Panc1 (cell line): Measurements from ENCODE around the gene SLC31A2. TPM values are rescaled to one million over a fixed set of nuclear protein-coding genes. Genes with fewer than 3 reads are reported as not detected.

ENCODE experiments used
- ATAC-seq: fragments of 200-7000 bp; cut with Tn5 transposase; 2 replicates; pipeline ENCODE4 v1.9.1; 2020; ENCODE audit warnings: mild to moderate bottlenecking, moderate library complexity
- BruUV-seq: library from RNA; stranded (reverse); fragments of 400-500 nt; replicated peaks from 2 replicates; lab custom pipeline; 2021; lab: Mats Ljungman, UMichigan
- CTCF ChIA-PET: fragments of 300-600 bp; sonication (Branson Sonifier 250); formaldehyde crosslinking; loops from one replicate; lab custom pipeline; 2022; ENCODE audit warnings: antibody characterized with exemption; lab: Charles Lee
- POLR2A ChIA-PET: fragments of 300-600 bp; sonication (Branson Sonifier 250); formaldehyde crosslinking; loops from one replicate; lab custom pipeline; 2022; ENCODE audit warnings: antibody characterized with exemption; lab: Charles Lee
- DNase-seq: peaks from one replicate; pipeline ENCODE4 v3.0.0-alpha.2; 2010; ENCODE audit warnings: low read depth, low spot score
- H3K27ac ChIP-seq: 2 replicates; pipeline ENCODE4 v1.5.1; 2011; ENCODE audit warnings: mild to moderate bottlenecking, low read length, inconsistent platforms
- H3K27me3 ChIP-seq: fragments of 200-500 bp; sonication (Bioruptor generic); 2 replicates; pipeline ENCODE4 v1.6.0; 2014; ENCODE audit warnings: low read length, inconsistent platforms; ENCODE audit not compliant: control insufficient read depth, insufficient read depth
- H3K36me3 ChIP-seq: fragments of 200-500 bp; sonication (Bioruptor generic); 2 replicates; pipeline ENCODE4 v1.5.1; 2014; ENCODE audit warnings: inconsistent platforms, mild to moderate bottlenecking, low read length, moderate library complexity; ENCODE audit not compliant: control insufficient read depth, insufficient read depth
- H3K4me1 ChIP-seq: 2 replicates; pipeline ENCODE4 v1.5.1; 2011; ENCODE audit warnings: inconsistent platforms, mild to moderate bottlenecking, low read length, moderate library complexity; ENCODE audit not compliant: control insufficient read depth, insufficient read depth
- H3K4me3 ChIP-seq, 2 experiments: 2 replicates each; pipeline ENCODE4 v1.5.1; 2011 to 2012; ENCODE audit warnings: low read depth in 2 of 2, low read length in 2 of 2, mild to moderate bottlenecking in 2 of 2, inconsistent platforms in 1 of 2, moderate library complexity in 1 of 2
- H3K9me3 ChIP-seq: fragments of 200-500 bp; sonication (Bioruptor generic); 2 replicates; pipeline ENCODE4 v1.5.1; 2014; ENCODE audit warnings: low read depth, mild to moderate bottlenecking, inconsistent platforms, low read length, moderate library complexity; ENCODE audit not compliant: control insufficient read depth, insufficient read depth
- POLR2AphosphoS5 ChIP-seq: IDR thresholded peaks from 2 replicates; pipeline ENCODE4 v1.6.1; 2012; ENCODE audit warnings: mild to moderate bottlenecking, low read depth, low read length, moderate library complexity
- SIN3A ChIP-seq: IDR thresholded peaks from 2 replicates; pipeline ENCODE4 v1.6.1; 2012; ENCODE audit warnings: low read depth, mild to moderate bottlenecking, low read length, moderate library complexity, borderline replicate concordance; ENCODE audit not compliant: insufficient read depth
- TCF7L2 ChIP-seq: IDR thresholded peaks from 2 replicates; pipeline ENCODE4 v1.6.1; 2011; ENCODE audit warnings: mild to moderate bottlenecking, low read depth, low read length, inconsistent platforms
- in situ Hi-C: cut with HindIII; loops from 2 replicates; pipeline ENCODE4 v1.10.0; 2016; ENCODE audit warnings: low sequenced_read_pairs, low pct_unique_long_range_greater_than_20kb
- intact Hi-C: fragments of 100-400 bp; cut with micrococcal nuclease; formaldehyde crosslinking; loops from one replicate; pipeline ENCODE4 v1.10.0; 2022; ENCODE audit not compliant: unreplicated experiment
- total RNA-seq: library from RNA; stranded (reverse); gene quantifications from one replicate; pipeline ENCODE4 v1.2.1, GENCODE V29; 2021; ENCODE audit not compliant: unreplicated experiment
- TF ChIP-seq, protein P1 (sequence below): fragments of 450-650 bp; IDR thresholded peaks from 2 replicates; pipeline ENCODE4 v1.5.1; 2017; ENCODE audit warnings: mild to moderate bottlenecking
- TF ChIP-seq, protein P2 (sequence below), 2 experiments: IDR thresholded peaks; 2 replicates each; pipeline ENCODE4 v1.6.1; 2011 to 2012; ENCODE audit warnings: low read depth in 2 of 2, control low read depth in 1 of 2, low read length in 1 of 2, mild to moderate bottlenecking in 1 of 2, moderate library complexity in 1 of 2; ENCODE audit not compliant: insufficient read depth in 1 of 2

SLC31A2 gene
- total RNA-seq, 1 experiment from 2014 or later, result 5.3 TPM

DNA sequence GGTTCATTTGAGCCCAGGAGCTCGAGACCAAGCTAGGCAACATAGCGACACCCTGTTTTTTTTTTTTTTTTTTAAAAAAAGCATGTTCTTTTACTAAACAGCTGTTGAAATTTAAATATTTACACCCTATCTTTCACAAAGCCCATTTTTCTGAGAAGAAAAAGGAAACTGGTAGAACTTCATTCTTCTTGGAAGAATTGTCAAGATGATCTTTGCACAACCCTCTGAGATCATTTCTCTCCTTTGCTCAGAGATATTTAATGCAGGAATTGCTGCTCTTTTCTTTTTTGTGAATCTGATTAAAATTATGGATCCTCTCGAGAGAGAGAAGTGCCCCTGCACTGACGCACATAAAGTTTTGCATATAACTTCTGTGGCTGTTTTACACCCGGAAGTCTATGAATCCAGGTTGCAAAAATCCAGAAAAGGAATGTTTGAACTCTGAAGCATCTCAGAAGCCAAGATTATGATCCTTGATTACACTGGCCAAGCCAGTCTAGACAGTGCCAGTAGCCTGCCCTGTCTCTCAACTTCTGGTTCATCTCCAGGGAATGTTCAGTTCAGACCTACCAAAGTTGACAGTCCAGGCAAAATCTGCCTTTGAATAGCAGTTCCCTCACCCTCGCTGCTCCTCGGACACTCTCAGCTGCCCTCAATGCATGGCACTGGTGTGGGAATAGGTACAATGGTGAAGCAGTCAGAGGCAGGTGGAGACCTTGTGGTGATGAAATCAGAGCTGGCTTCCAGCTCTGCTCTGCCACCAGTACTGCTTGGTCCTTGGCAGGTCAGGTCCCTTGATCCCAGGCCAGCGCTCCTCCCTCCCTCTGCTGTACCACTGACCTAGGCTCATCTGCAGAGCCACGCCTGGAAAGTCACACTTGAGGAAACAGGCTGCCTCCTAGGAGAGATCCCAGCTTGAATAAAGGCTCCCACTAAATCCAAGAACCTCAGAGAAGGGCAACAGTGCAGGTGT lies 13.3 kb upstream of the SLC31A2 start:
- no TSS peak for BruUV-seq
- no peaks in the 10 kb centered on the region for H3K36me3 ChIP-seq
- DNase-seq, result no peak
- in situ Hi-C loops, result no loop called here
- ChIA-PET POLR2A (no interaction called here), CTCF (no interaction called here)
- no peak overlapping the region for H3K4me3 ChIP-seq
- no peaks in the 10 kb centered on the region; the same call in 1 of the 2 replicates for H3K27me3 ChIP-seq
- intact Hi-C loops, result no loop called here
- ATAC-seq, result no peak
- no peaks in the 10 kb centered on the region for H3K4me1 ChIP-seq
- TF ChIP-seq TCF7L2, result no peak
- TF ChIP-seq, protein P1, sequence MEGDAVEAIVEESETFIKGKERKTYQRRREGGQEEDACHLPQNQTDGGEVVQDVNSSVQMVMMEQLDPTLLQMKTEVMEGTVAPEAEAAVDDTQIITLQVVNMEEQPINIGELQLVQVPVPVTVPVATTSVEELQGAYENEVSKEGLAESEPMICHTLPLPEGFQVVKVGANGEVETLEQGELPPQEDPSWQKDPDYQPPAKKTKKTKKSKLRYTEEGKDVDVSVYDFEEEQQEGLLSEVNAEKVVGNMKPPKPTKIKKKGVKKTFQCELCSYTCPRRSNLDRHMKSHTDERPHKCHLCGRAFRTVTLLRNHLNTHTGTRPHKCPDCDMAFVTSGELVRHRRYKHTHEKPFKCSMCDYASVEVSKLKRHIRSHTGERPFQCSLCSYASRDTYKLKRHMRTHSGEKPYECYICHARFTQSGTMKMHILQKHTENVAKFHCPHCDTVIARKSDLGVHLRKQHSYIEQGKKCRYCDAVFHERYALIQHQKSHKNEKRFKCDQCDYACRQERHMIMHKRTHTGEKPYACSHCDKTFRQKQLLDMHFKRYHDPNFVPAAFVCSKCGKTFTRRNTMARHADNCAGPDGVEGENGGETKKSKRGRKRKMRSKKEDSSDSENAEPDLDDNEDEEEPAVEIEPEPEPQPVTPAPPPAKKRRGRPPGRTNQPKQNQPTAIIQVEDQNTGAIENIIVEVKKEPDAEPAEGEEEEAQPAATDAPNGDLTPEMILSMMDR, result no peak
- TF ChIP-seq, protein P2, sequence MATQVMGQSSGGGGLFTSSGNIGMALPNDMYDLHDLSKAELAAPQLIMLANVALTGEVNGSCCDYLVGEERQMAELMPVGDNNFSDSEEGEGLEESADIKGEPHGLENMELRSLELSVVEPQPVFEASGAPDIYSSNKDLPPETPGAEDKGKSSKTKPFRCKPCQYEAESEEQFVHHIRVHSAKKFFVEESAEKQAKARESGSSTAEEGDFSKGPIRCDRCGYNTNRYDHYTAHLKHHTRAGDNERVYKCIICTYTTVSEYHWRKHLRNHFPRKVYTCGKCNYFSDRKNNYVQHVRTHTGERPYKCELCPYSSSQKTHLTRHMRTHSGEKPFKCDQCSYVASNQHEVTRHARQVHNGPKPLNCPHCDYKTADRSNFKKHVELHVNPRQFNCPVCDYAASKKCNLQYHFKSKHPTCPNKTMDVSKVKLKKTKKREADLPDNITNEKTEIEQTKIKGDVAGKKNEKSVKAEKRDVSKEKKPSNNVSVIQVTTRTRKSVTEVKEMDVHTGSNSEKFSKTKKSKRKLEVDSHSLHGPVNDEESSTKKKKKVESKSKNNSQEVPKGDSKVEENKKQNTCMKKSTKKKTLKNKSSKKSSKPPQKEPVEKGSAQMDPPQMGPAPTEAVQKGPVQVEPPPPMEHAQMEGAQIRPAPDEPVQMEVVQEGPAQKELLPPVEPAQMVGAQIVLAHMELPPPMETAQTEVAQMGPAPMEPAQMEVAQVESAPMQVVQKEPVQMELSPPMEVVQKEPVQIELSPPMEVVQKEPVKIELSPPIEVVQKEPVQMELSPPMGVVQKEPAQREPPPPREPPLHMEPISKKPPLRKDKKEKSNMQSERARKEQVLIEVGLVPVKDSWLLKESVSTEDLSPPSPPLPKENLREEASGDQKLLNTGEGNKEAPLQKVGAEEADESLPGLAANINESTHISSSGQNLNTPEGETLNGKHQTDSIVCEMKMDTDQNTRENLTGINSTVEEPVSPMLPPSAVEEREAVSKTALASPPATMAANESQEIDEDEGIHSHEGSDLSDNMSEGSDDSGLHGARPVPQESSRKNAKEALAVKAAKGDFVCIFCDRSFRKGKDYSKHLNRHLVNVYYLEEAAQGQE (IDR thresholded peaks at IDR 0.05; ENCODE audit: insufficient read depth in 1 of 2, low read depth in 2 of 2, low read length in 1 of 2), result no peak
- TF ChIP-seq SIN3A, result no peak
- no peak overlapping the region for H3K27ac ChIP-seq
- no peaks in the 10 kb centered on the region for H3K9me3 ChIP-seq

GRCh38 chr9:113138760-113139159 lies 12.0 kb upstream of the SLC31A2 start:
- intact Hi-C loops (no loop called here), in situ Hi-C loops (no loop called here)
- DNase-seq (no peak), ATAC-seq (no peak)
- no peak overlapping the region for H3K4me3 ChIP-seq
- TF ChIP-seq TCF7L2 (no peak), POLR2AphosphoS5 (no peak), SIN3A (no peak)
- TF ChIP-seq, protein P2 (IDR thresholded peaks at IDR 0.05; ENCODE audit: insufficient read depth in 1 of 2, low read depth in 2 of 2, low read length in 1 of 2), result no peak
- H3K27me3 ChIP-seq, result peaks cover under 1% of the 10 kb centered on the region; the same call in 1 of the 2 replicates
- no peak overlapping the region for H3K27ac ChIP-seq
- H3K36me3 ChIP-seq, result no peaks in the 10 kb centered on the region
- no TSS peak for BruUV-seq
- no peaks in the 10 kb centered on the region for H3K4me1 ChIP-seq
- ChIA-PET POLR2A (no interaction called here), CTCF (no interaction called here)
- H3K9me3 ChIP-seq, result no peaks in the 10 kb centered on the region
